Brain microvascular endothelial cell (primary cell): Measurements from ENCODE around the gene SPEM3.

Experiments
- DNase-seq: peaks from one replicate; pipeline ENCODE4 v3.0.0-alpha.2; 2020
- H3K27ac ChIP-seq: fragments of 250-450 bp; sonication (Bioruptor Pico); 2 replicates; pipeline ENCODE4 v1.5.1; 2020; ENCODE audit warnings: mild to moderate bottlenecking, moderate library complexity
- H3K27me3 ChIP-seq: fragments of 250-450 bp; sonication (Bioruptor Pico); replicated peaks from 2 replicates; pipeline ENCODE4 v1.5.1; 2020; ENCODE audit warnings: mild to moderate bottlenecking
- H3K36me3 ChIP-seq: fragments of 250-450 bp; sonication (Bioruptor Pico); replicated peaks from 2 replicates; pipeline ENCODE4 v1.5.1; 2020; ENCODE audit warnings: mild to moderate bottlenecking
- H3K4me3 ChIP-seq: 2 replicates; pipeline ENCODE4 v1.5.1; 2011; ENCODE audit warnings: low read depth, mild to moderate bottlenecking, control low read depth, low read length, moderate library complexity
- in situ Hi-C: cut with HindIII; loops from 2 replicates; pipeline ENCODE4 v1.10.0; 2017; ENCODE audit warnings: low sequenced_read_pairs, low pct_ligation_motif_present
- TF ChIP-seq, protein P1 (sequence below): IDR thresholded peaks from 2 replicates; pipeline ENCODE4 v1.5.1; 2011; ENCODE audit warnings: low read depth, mild to moderate bottlenecking, moderate library complexity, low read length, control low read depth, inconsistent platforms; ENCODE audit errors: missing control alignments

Gene SPEM3

DNA sequence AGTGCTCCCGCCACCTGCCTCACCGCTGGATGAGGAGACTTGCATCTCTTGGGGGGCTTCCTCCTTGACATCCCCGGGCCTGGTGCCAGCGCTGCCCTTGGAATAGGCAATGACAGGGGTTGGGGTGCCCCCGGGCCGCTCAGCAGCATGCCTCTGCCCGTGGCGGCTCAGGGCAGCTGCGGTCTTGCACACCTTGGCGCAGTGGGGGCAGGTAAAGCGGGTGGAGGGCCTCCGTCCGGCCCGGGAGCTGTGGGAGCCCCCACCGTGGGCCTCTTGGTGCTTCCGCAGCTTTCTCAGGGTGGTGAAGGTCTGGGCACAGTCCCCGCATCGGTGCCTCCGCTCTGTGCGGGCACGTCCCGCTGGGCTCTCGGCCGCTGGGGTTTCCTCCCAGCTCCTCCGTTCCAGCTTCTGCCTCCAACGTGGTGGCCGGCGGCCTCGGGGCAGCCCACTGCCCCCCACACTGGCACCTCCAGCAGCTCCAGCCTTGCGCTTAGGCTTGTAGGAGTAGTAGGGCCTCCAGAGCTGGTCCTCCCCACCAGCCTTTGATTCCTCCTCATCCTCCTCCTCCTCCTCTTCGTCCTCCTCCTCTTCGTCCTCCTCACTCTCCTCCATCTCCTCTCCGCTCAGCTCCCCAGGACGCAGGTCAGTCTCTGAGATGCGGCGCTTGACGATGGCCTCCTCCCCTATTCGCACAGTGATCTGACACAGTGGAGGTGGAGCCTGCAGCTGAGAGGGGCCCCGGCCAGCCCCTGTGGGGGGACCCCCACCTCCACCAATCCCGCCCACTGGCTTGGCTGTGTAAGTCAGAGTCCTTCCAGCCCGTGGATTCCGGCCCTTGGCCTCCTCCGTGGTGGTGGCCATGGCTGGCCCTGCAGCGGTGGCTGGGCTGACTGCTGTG is 34.1 kb downstream of the SPEM3 start:
- no peaks in the 10 kb centered on the region for H3K27me3 ChIP-seq
- no peak for DNase-seq
- H3K36me3 ChIP-seq, result peaks cover 21% of the 10 kb centered on the region
- no peak overlapping the region for H3K27ac ChIP-seq
- TF ChIP-seq, protein P1, sequence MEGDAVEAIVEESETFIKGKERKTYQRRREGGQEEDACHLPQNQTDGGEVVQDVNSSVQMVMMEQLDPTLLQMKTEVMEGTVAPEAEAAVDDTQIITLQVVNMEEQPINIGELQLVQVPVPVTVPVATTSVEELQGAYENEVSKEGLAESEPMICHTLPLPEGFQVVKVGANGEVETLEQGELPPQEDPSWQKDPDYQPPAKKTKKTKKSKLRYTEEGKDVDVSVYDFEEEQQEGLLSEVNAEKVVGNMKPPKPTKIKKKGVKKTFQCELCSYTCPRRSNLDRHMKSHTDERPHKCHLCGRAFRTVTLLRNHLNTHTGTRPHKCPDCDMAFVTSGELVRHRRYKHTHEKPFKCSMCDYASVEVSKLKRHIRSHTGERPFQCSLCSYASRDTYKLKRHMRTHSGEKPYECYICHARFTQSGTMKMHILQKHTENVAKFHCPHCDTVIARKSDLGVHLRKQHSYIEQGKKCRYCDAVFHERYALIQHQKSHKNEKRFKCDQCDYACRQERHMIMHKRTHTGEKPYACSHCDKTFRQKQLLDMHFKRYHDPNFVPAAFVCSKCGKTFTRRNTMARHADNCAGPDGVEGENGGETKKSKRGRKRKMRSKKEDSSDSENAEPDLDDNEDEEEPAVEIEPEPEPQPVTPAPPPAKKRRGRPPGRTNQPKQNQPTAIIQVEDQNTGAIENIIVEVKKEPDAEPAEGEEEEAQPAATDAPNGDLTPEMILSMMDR, result no peak
- in situ Hi-C loops, result no loop called here
- no peak overlapping the region for H3K4me3 ChIP-seq

DNA sequence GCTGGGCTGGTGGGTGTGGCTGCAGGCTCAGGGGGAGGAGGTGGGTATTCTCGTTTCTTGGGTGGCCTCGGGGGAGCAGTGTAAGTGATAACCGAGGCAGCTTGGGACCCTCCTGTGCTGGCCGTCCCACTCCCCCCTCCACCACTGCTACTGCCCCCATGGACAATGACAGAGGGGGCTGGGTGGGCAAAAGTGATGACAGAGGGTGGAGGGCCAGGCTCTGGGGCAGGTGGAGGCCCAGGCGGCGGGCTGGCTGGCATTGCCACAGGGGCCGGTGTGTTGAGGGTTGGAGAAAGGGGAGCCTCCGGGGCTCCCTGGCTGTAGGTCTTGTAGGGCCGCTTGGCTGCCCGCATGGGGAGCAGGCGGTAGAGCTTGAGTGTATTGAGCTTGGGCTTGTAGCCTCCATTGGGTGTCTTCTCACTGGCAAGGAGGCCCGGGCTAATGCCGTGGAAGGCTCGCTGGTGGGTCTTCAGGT is 34.8 kb downstream of the SPEM3 start:
- no peak for DNase-seq
- TF ChIP-seq, protein P1, result no peak
- in situ Hi-C loops, result no loop called here
- Histone ChIP-seq H3K36me3 (peaks cover 21% of the 10 kb centered on the region), H3K27ac (no peak overlapping the region), H3K4me3 (no peak overlapping the region), H3K27me3 (no peaks in the 10 kb centered on the region)

GRCh38 chr17:7464081-7464480 is 35.4 kb downstream of the SPEM3 start:
- Histone ChIP-seq H3K27ac (no peak overlapping the region), H3K27me3 (no peaks in the 10 kb centered on the region), H3K4me3 (no peak overlapping the region), H3K36me3 (peaks cover 21% of the 10 kb centered on the region)
- in situ Hi-C loops, result no loop called here
- TF ChIP-seq, protein P1, result no peak
- DNase-seq, result no peak

- TF ChIP-seq, protein P1, result no peak
- no peak overlapping the region for H3K27ac ChIP-seq
- no peak for DNase-seq
- no peak overlapping the region for H3K4me3 ChIP-seq
- in situ Hi-C loops, result no loop called here
- H3K36me3 ChIP-seq, result peaks cover 21% of the 10 kb centered on the region
- H3K27me3 ChIP-seq, result no peaks in the 10 kb centered on the region
Observed at GRCh38 chr17:7465597-7466275, 37.1 kb downstream of the SPEM3 start.

DNA sequence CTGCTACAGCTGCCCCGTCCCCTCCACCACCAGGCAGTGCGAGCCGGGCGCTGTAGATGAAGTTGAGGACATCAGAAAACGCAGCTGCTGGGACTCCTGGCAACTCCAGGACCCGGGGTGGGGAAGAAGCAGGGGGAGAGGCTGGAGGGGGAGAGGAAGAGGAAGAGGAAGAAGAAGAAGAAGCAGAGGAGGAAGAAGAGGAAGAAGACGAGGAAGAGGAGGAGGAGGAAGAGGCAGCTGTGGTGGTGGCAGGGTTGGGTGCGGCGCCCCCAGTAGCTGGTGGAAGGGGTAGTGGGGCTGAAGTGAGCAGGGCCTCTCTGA is 37.6 kb downstream of the SPEM3 start:
- no peak for DNase-seq
- TF ChIP-seq, protein P1, result no peak
- in situ Hi-C loops, result no loop called here
- H3K4me3 ChIP-seq, result no peak overlapping the region
- no peaks in the 10 kb centered on the region for H3K27me3 ChIP-seq
- no peak overlapping the region for H3K27ac ChIP-seq
- peaks cover 21% of the 10 kb centered on the region for H3K36me3 ChIP-seq
